ENCODE measurements around the gene MBOAT2.

The MBOAT2 gene

DNA sequence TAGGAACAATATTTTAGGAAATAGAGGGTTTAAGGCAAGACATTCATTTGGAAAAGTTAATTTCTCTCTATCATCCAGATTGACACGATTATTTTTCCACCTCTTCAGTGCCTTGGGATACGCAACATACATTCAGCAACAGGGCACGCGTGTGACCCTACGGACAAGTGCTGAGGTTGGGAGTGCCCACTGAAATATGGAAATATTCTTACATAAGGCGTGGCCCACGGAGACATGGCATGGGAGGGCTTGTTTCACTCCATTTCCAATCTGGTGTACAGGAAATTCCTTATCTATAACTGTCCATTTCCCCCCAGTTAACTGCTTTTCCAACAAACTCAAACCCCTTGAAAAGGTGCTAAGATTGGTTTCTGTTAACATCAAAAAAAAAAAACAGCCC, 145.2 kb downstream of the MBOAT2 start:
- no peak for DNase-seq (ENCODE audit: low read depth in 2 of 2)

DNA sequence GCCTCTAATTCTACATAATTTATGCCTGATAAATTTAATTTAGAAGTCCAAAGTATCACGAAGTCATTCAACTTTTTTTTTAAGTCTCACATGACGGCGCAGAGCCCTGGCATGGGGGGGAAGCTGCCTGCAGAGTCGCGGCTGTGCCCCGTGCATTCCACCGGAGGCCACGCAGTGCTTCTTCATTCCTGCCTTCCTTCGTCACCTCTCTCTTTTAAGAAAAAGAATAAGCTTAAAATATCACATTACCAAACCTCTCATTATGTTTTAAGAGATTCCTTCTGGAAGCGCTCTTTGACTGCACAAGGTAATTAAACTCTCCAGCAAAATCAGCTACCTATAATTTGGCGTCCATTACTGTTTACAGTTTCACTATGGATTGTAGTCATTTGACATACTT, 145.8 kb downstream of the MBOAT2 start:
- DNase-seq (ENCODE audit: low read depth in 2 of 2), result no peak

- no peak for DNase-seq (ENCODE audit: low read depth in 2 of 2)
Observed at GRCh38 chr2:8856176-8856575, 147.3 kb downstream of the MBOAT2 start.

DNA sequence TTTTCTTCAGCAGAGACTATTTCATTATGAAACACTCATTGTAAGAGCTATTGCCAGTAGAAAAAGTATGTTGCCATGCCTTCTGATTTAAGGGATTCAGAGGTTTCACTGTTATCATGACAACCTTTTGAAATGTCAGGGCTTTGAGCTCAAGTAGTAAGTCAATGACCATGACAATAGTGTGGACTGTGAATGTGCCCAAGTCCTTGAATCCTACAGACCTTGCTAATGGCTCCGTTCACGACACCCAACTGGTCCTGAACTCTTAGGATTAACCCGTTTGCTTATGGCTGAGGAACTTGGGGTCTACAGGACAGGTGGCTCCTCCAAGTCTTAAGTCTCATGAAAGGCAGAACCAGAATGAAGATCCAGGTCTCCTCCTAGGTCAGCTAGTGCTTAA, 148.5 kb downstream of the MBOAT2 start:
- DNase-seq (ENCODE audit: low read depth in 2 of 2), result no peak

GRCh38 chr2:8853426-8853825, 150.1 kb downstream of the MBOAT2 start:
- no peak for DNase-seq (ENCODE audit: low read depth in 2 of 2)

- DNase-seq (ENCODE audit: low read depth in 2 of 2), result no peak
Observed at GRCh38 chr2:8851811-8852560, 151.5 kb downstream of the MBOAT2 start.

- no peak for DNase-seq (ENCODE audit: low read depth in 2 of 2)
Observed at GRCh38 chr2:8850845-8851487, 152.5 kb downstream of the MBOAT2 start.

DNA sequence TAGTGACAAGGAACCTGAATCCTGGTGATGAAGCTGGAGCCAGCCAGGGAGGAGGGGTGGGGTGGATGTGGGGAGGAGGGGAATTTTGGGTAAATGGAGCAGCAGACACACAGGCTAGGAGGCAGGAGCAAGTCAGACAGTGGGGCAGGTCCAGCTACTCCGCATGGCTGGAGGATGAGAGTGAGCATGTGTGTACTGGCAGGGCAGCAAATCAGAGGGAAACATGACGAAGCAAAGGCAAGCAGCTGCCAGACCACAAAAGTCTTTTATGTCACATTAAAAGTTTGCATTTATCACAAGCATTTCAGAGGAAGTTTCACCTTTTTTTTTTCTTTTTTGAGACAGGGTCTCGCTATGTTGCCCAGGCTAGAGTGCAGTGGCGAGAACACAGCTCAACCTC, 154.2 kb downstream of the MBOAT2 start:
- DNase-seq (ENCODE audit: low read depth in 2 of 2), result no peak

DNA sequence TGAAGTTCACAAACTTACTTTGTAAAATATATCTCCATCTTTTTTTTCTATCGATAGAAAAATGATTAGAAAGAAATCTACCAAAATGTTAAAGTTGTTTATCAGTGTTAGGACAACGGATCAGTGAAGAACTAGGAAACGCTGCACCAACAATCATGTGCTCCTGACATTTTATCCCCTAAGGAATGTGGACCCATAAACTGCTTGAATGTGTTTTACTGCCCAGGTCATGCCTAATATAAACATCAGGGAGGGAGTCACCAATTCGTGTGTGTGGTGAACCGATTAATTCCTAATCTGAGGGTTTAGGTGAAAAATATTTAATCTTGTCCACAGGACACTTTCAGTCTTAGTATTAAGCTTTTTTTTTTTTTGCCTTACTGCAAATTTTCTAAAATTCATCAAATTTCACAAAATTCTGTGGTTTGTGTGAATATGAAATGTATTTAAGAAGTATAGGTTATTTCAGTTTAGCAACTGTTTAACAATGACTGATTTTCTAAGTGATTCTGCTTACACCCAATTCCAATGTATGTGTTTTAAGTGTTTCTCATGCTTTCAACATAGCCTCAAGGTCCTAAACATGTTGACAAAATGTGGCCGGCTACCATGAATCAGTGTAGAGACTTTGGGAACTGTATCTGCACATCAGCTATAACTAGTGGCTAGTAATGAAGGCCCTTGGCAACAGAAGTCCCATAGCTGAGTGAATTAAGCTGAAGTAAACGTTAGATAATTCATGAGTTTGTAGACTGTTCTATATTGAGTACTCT, 155.0 kb downstream of the MBOAT2 start:
- no peak for DNase-seq (ENCODE audit: low read depth in 2 of 2)

GRCh38 chr2:8847400-8847799, 156.1 kb downstream of the MBOAT2 start:
- DNase-seq (ENCODE audit: low read depth in 2 of 2), result no peak

DNA sequence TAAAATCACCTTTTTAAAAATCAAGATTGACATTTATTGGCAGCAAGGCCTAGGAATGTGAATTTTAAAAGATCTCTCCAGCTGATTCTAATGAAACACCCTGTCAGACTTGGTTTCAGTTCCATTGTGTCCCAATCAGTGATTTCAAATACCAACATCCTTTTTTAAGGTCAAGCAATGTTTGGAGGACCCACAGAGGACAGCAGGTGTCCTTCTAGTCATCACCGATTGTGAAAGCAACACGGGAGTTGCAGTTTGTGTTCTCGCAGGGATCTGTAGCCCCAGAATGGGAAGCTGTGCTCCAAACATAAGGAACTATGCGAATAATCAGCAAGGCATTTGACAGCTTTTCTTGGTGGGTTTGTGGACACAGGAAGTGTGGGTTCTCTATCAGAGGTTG, 161.6 kb downstream of the MBOAT2 start:
- no peak for DNase-seq (ENCODE audit: low read depth in 2 of 2)

GRCh38 chr2:8840475-8841091, 162.9 kb downstream of the MBOAT2 start:
- DNase-seq (ENCODE audit: low read depth in 2 of 2), result no peak

DNA sequence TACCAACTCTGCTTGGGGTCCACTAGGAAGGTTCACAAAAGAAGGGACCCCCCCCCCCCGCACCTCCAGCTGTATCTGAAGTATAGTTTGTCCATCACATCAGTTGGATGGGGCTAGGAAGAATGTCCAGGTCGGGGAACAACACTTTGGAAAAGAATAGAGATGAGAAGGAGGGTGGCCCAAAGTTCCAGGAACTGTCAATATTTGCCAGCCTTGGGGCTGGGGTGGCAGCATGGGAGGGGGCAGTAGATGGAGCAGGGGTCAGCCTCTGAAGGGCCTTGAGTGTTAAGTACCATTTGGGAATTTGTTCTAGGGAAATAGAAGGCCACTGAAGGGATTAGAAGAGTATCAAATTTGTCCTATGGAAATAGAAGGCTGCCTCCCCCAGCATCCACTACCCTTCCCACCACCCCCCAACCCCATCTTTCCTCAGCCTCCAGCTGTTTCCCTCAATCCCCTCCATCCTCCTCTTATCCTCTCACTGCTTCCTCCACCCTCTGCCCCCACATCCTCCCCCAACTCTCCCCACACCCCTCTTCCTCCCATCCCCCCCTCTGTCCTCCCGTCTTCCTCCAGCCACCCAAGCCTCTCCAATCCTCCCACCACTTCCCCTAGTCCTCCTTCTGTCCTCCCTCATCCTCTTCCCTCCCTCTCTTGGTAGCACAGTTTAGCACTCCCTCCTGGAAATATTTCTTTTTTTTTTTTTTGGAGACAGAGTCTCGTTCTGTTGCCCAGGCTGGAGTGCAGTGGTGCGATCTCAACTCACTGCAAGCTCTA, 164.1 kb downstream of the MBOAT2 start:
- DNase-seq (ENCODE audit: low read depth in 2 of 2), result no peak

DNA sequence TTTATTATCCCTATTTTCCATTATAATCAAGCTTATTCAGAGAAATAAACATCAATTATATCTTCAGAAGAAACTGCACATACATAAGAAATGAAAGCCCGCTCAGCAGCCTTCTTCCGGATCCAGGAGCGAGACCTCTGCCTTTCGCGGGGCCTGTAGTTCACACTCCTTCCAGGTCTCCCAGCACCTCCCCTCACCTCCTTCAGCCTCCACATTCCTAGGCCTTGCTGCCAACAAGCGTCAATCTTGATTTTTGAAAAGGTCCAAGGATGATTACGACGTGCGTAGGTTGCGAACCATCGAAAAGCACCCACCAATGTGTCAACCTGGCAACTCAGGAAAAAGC, 165.7 kb downstream of the MBOAT2 start:
- DNase-seq (ENCODE audit: low read depth in 2 of 2), result no peak

DNA sequence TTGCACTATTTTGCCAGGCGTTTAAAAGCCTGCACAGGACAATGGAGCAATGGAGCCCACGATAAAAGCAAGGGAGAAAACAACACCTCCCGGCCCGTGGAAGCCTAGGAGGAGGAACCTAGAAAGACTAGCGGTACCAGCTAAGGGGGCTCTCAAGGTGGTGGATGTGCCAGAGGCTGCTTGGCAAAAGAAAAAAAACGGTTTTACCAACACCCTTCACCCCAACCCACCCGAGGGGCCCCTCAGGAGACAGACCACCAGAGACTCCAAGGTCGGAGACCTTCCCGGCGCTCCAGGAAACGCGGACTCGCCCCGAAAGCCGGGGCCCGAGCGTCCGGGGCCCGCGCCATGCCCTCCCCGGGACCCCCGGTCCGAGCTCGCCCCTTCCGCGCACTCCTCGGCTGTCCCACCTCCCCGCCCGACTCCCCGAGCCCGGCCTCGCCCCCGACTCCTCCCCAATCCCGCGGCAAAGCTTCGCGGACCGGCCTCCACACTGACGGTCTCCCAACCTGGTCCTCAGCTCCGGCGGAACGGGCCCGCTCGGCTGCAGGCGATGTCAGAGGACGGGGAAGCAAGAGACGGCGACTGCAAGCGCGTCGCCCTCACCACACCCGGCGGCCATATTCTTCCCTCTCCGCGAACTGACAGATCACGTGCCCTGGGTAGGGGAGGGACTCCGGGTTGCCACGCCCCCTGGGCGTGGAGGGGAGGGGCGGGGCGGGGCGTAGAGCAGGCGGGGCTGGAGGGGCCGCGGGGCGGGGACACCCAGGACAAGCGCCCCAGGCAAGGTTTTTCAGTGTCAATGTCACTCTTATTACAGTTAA, 166.3 kb downstream of the MBOAT2 start, which contains the start of gene KIDINS220:
KIDINS220 (minus strand) TSS at position 643 of the 824 bp plus-strand sequence. CDS start 10,520 bp downstream, outside the sequence.
- DNase-seq (ENCODE audit: low read depth in 2 of 2), result peak; percentile 71

GRCh38 chr2:8835279-8835678, 168.2 kb downstream of the MBOAT2 start:
- no peak for DNase-seq (ENCODE audit: low read depth in 2 of 2)

GRCh38 chr2:8833853-8834252, 169.6 kb downstream of the MBOAT2 start:
- DNase-seq (ENCODE audit: low read depth in 2 of 2), result no peak

GRCh38 chr2:8831516-8831915, 172.0 kb downstream of the MBOAT2 start:
- no peak for DNase-seq (ENCODE audit: low read depth in 2 of 2)

- DNase-seq (ENCODE audit: low read depth in 2 of 2), result no peak
Observed at GRCh38 chr2:8827729-8828128, 175.8 kb downstream of the MBOAT2 start.

DNA sequence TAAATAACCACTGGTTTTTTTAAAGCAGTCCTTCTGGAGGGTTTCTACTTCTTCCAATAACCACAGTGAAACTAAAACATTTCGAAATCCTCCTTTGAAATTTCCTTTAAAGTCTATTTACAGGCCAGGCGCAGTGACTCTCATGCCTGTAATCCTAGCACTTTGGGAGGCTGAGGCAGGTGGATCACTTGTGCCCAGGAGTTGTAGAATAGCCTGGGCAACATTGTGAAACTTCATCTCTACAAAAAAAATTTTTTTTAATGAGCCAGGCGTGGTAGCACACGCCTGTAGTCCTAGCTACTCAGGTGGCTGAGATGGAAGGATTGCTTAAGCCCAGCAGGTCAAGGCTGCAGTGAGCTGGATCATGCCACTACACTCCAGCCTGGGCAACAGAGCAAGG, 181.3 kb downstream of the MBOAT2 start:
- DNase-seq (ENCODE audit: low read depth in 2 of 2), result no peak
